ENCODE results near the gene HDAC4. TPM values are rescaled to one million over a fixed set of nuclear protein-coding genes. Genes with fewer than 3 reads are reported as not detected.

The HDAC4 gene
- total RNA-seq, 2 donors from 2014 or later = 9.3 to 139 TPM

GRCh38 chr2:239024226-239024625, 376.6 kb downstream of the HDAC4 start:
- Histone ChIP-seq H3K4me3 (no peak overlapping the region), H3K27ac (no peak overlapping the region), H3K36me3 (replicated peaks in 1 of 2; ENCODE audit: insufficient read depth in 1 of 2, low read depth in 2 of 2) (no peaks in the 10 kb centered on the region), H3K9me3 (no peaks in the 10 kb centered on the region), H3K4me1 (no peaks in the 10 kb centered on the region), H3K27me3 (no peaks in the 10 kb centered on the region)
- ATAC-seq = no peak
- DNase-seq = no peak
- intact Hi-C loops (cut with DNase I) = no loop called here
- 56 to 71% methylated on average over 7 of the region's 7 CpGs for WGBS, 2 donors
- no peak for TF ChIP-seq POLR2A (IDR thresholded peaks at IDR 0.05)
- TF ChIP-seq, protein P1, sequence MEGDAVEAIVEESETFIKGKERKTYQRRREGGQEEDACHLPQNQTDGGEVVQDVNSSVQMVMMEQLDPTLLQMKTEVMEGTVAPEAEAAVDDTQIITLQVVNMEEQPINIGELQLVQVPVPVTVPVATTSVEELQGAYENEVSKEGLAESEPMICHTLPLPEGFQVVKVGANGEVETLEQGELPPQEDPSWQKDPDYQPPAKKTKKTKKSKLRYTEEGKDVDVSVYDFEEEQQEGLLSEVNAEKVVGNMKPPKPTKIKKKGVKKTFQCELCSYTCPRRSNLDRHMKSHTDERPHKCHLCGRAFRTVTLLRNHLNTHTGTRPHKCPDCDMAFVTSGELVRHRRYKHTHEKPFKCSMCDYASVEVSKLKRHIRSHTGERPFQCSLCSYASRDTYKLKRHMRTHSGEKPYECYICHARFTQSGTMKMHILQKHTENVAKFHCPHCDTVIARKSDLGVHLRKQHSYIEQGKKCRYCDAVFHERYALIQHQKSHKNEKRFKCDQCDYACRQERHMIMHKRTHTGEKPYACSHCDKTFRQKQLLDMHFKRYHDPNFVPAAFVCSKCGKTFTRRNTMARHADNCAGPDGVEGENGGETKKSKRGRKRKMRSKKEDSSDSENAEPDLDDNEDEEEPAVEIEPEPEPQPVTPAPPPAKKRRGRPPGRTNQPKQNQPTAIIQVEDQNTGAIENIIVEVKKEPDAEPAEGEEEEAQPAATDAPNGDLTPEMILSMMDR (IDR thresholded peaks at IDR 0.05) = no peak

DNA sequence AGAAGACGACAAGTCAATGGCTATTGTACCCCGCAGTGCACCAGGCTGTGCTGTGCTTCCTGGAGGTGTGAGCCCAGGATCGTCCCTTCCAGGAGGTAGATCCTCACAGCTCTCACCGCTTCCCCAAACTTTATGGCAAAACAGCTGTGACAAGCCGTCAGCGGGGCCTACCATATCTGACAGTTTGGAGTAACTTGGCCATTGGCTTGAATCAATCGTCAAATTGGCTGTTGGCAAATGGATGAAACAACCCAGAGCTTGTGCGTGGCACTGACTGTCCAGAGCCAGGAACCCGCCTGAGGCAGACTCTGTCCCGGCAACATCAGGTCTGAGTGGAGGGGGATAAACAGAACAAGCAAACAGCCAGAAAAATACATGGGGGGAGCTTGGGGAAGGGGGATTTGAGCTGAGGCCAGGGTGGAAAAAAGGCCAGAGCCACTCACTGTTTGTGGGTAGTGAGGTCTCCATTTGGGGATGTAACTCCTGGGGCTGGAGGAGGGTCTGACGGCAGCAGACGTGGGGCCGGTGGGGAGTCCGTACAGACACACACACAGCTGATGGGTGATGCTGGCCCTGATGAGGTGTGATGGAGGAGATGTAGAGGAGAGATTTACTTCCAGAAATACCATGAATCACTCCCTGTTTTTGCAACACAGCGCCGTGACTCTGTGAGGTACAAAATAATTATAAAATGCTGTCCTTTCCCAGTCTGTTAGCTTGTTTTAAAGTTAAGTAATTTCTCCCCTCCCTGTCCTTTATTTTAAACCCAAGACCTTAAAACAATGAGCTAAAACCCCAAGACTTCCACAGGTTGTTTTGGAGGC, 378.2 kb downstream of the HDAC4 start:
- intact Hi-C loops (cut with DNase I) = no loop called here
- Histone ChIP-seq H3K4me1 (no peaks in the 10 kb centered on the region), H3K27ac (no peak overlapping the region), H3K4me3 (no peak overlapping the region), H3K9me3 (no peaks in the 10 kb centered on the region), H3K27me3 (no peaks in the 10 kb centered on the region), H3K36me3 (replicated peaks in 1 of 2; ENCODE audit: insufficient read depth in 1 of 2, low read depth in 2 of 2) (no peaks in the 10 kb centered on the region)
- ATAC-seq (no peak), DNase-seq (no peak)
- WGBS, 2 donors = 75 to 76% methylated on average over 16 of the region's 16 CpGs
- no peak for TF ChIP-seq POLR2A (IDR thresholded peaks at IDR 0.05)
- TF ChIP-seq, protein P1 (IDR thresholded peaks at IDR 0.05) = no peak

- Histone ChIP-seq H3K27me3 (no peaks in the 10 kb centered on the region), H3K4me1 (no peaks in the 10 kb centered on the region), H3K9me3 (no peaks in the 10 kb centered on the region), H3K27ac (no peak overlapping the region), H3K36me3 (replicated peaks in 1 of 2; ENCODE audit: insufficient read depth in 1 of 2, low read depth in 2 of 2) (no peaks in the 10 kb centered on the region), H3K4me3 (no peak overlapping the region)
- DNase-seq (no peak), ATAC-seq (no peak)
- WGBS, 2 donors = 65 to 73% methylated on average over 9 to 18 of the region's 18 CpGs
- intact Hi-C loops (cut with DNase I) = no loop called here
- TF ChIP-seq POLR2A (IDR thresholded peaks at IDR 0.05) = no peak
- TF ChIP-seq, protein P1 (IDR thresholded peaks at IDR 0.05) = no peak
These were observed 379.0 kb downstream of the HDAC4 start for GRCh38 chr2:239021651-239022436.

- no peak for TF ChIP-seq POLR2A (IDR thresholded peaks at IDR 0.05)
- TF ChIP-seq, protein P1 (IDR thresholded peaks at IDR 0.05) = no peak
- 56 to 57% methylated on average over 6 of the region's 6 CpGs for WGBS, 2 donors
- intact Hi-C loops (cut with DNase I) = no loop called here
- Histone ChIP-seq H3K9me3 (no peaks in the 10 kb centered on the region), H3K27me3 (no peaks in the 10 kb centered on the region), H3K36me3 (replicated peaks in 1 of 2; ENCODE audit: insufficient read depth in 1 of 2, low read depth in 2 of 2) (no peaks in the 10 kb centered on the region), H3K27ac (no peak overlapping the region), H3K4me1 (no peaks in the 10 kb centered on the region), H3K4me3 (no peak overlapping the region)
- DNase-seq = no peak
- no peak for ATAC-seq
These were observed 379.6 kb downstream of the HDAC4 start for GRCh38 chr2:239021224-239021623.
